Stimulated activated naive CD8-positive, alpha-beta T cell treated with anti-CD3 and anti-CD28 coated beads, Interleukin-15, Interleukin-2, amounts not matched to agents 100 U/mL and 50 U/mL, for 24 hours (primary cell): ENCODE measurements around the gene RMND5A.
A peak's percentile ranks its signal among the peaks of the same experiment; 100 is the strongest.
"Not testable (repeated sequence)": the region's sequence is repeated elsewhere in the genome, so short reads cannot be mapped to it uniquely, and the experiment has no call there.

Experiments used
- ATAC-seq: fragments of 150-1000 bp; cut with Tn5 transposase; one replicate; pipeline ENCODE4 v1.10.0; 2021
- DNase-seq: peaks from one replicate; pipeline ENCODE4 v3.0.0; 2021

The RMND5A gene

GRCh38 chr2:86719637-86720539 lies at the start of gene RMND5A:
Gene RMND5A, plus strand, starts transcription at chr2:86720291. Its CDS starts 377 bp downstream, at chr2:86720668.
- DNase-seq (peak; percentile 93), ATAC-seq (peak; percentile 94)

- DNase-seq (no peak), ATAC-seq (no peak)
Observed at GRCh38 chr2:86671337-86671981, 48.6 kb upstream of the RMND5A start.

- DNase-seq (no peak), ATAC-seq (no peak)
Observed at GRCh38 chr2:86672027-86672545, 48.0 kb upstream of the RMND5A start.

- DNase-seq = no peak
- no peak for ATAC-seq
Observed at GRCh38 chr2:86673011-86673410, 47.1 kb upstream of the RMND5A start.

GRCh38 chr2:86673986-86674670 lies 46.0 kb upstream of the RMND5A start:
- ATAC-seq (no peak), DNase-seq (no peak)

GRCh38 chr2:86675104-86675503 lies 45.0 kb upstream of the RMND5A start:
- DNase-seq = no peak
- no peak for ATAC-seq

- no peak for ATAC-seq
- DNase-seq = no peak
Observed at GRCh38 chr2:86675511-86676015, 44.5 kb upstream of the RMND5A start.

GRCh38 chr2:86677816-86678215 lies 42.3 kb upstream of the RMND5A start:
- no peak for ATAC-seq
- no peak for DNase-seq

- ATAC-seq = peak; percentile 61
- no peak for DNase-seq
Observed at GRCh38 chr2:86679036-86679435, 41.1 kb upstream of the RMND5A start.

GRCh38 chr2:86685351-86685750 lies 34.7 kb upstream of the RMND5A start:
- ATAC-seq = no peak
- DNase-seq = no peak

GRCh38 chr2:86686460-86686859 lies 33.6 kb upstream of the RMND5A start:
- no peak for ATAC-seq
- DNase-seq = no peak

- DNase-seq (no peak), ATAC-seq (no peak)
Observed at GRCh38 chr2:86686905-86687304, 33.2 kb upstream of the RMND5A start.

GRCh38 chr2:86695053-86695691 lies 24.9 kb upstream of the RMND5A start:
- ATAC-seq (no peak), DNase-seq (peak; percentile 13)

GRCh38 chr2:86697551-86698104 lies 22.5 kb upstream of the RMND5A start:
- DNase-seq (no peak), ATAC-seq (no peak)

GRCh38 chr2:86700690-86701089 lies 19.4 kb upstream of the RMND5A start:
- DNase-seq = no peak
- no peak for ATAC-seq

GRCh38 chr2:86703704-86704361 lies 16.3 kb upstream of the RMND5A start:
- DNase-seq (no peak), ATAC-seq (no peak)

GRCh38 chr2:86704459-86704971 lies 15.6 kb upstream of the RMND5A start:
- ATAC-seq (peak; percentile 28), DNase-seq (no peak)

GRCh38 chr2:86706220-86706619 lies 13.9 kb upstream of the RMND5A start:
- DNase-seq = no peak
- no peak for ATAC-seq

GRCh38 chr2:86706935-86707334 lies 13.2 kb upstream of the RMND5A start:
- ATAC-seq (no peak), DNase-seq (no peak)

GRCh38 chr2:86708126-86708525 lies 12.0 kb upstream of the RMND5A start:
- not testable (repeated sequence) for DNase-seq, ATAC-seq
